Measurements from ENCODE around the gene UBLCP1.
A peak's percentile ranks its signal among the peaks of the same experiment; 100 is the strongest.

The UBLCP1 gene

GRCh38 chr5:159309689-159310433 is 46.8 kb downstream of the UBLCP1 start:
- peaks cover 57% of the 10 kb centered on the region for H3K27me3 ChIP-seq (ENCODE audit: control insufficient read depth, low read length)
- peak overlapping the region; percentile 39; the same call in 1 of the 2 replicates for H3K4me3 ChIP-seq (ENCODE audit: low read length)
- H3K36me3 ChIP-seq (ENCODE audit: control insufficient read depth, low read length): no peaks in the 10 kb centered on the region
- no peak for TF ChIP-seq EZH2phosphoT487 (IDR thresholded peaks at IDR 0.05; ENCODE audit: borderline replicate concordance, low read length)
- no peak for TF ChIP-seq CTCF (IDR thresholded peaks at IDR 0.05; ENCODE audit: low read depth, low read length, poor library complexity, severe bottlenecking)
- H3K4me2 ChIP-seq (ENCODE audit: low read length): peak overlapping the region; percentile 49
- no peaks in the 10 kb centered on the region for H3K79me2 ChIP-seq (ENCODE audit: control insufficient read depth, low read length)
- no peak overlapping the region for H3K27ac ChIP-seq (ENCODE audit: low read depth, low read length)
- H4K20me1 ChIP-seq (ENCODE audit: control insufficient read depth, insufficient read depth, low read depth, low read length): no peaks in the 10 kb centered on the region
- no peaks in the 10 kb centered on the region for H3F3A ChIP-seq (ENCODE audit: control insufficient read depth, insufficient read depth)
- H3K4me1 ChIP-seq (ENCODE audit: control insufficient read depth, low read length): peaks cover 11% of the 10 kb centered on the region
- no peaks in the 10 kb centered on the region for H3K9me2 ChIP-seq (replicated peaks; ENCODE audit: control insufficient read depth, low read length)
- no peaks in the 10 kb centered on the region for H3K9me3 ChIP-seq (ENCODE audit: control insufficient read depth, insufficient read depth, low read length)

GRCh38 chr5:159310511-159310910 is 47.4 kb downstream of the UBLCP1 start:
- H3K9me3 ChIP-seq (ENCODE audit: control insufficient read depth, insufficient read depth, low read length): no peaks in the 10 kb centered on the region
- no peaks in the 10 kb centered on the region for H3K9me2 ChIP-seq (replicated peaks; ENCODE audit: control insufficient read depth, low read length)
- H3K79me2 ChIP-seq (ENCODE audit: control insufficient read depth, low read length): no peaks in the 10 kb centered on the region
- H4K20me1 ChIP-seq (ENCODE audit: control insufficient read depth, insufficient read depth, low read depth, low read length): no peaks in the 10 kb centered on the region
- TF ChIP-seq EZH2phosphoT487 (IDR thresholded peaks at IDR 0.05; ENCODE audit: borderline replicate concordance, low read length): no peak
- no peak for TF ChIP-seq CTCF (IDR thresholded peaks at IDR 0.05; ENCODE audit: low read depth, low read length, poor library complexity, severe bottlenecking)
- H3K4me2 ChIP-seq (ENCODE audit: low read length): peak overlapping the region; percentile 49
- H3K4me3 ChIP-seq (ENCODE audit: low read length): peak overlapping the region; percentile 39
- peaks cover 11% of the 10 kb centered on the region for H3K4me1 ChIP-seq (ENCODE audit: control insufficient read depth, low read length)
- no peaks in the 10 kb centered on the region for H3K36me3 ChIP-seq (ENCODE audit: control insufficient read depth, low read length)
- no peaks in the 10 kb centered on the region for H3F3A ChIP-seq (ENCODE audit: control insufficient read depth, insufficient read depth)
- H3K27ac ChIP-seq (ENCODE audit: low read depth, low read length): no peak overlapping the region
- peaks cover 50% of the 10 kb centered on the region for H3K27me3 ChIP-seq (ENCODE audit: control insufficient read depth, low read length)

- Histone ChIP-seq H3K4me2 (ENCODE audit: low read length) (peak overlapping the region; percentile 49), H3K27me3 (ENCODE audit: control insufficient read depth, low read length) (peaks cover 47% of the 10 kb centered on the region), H3K27ac (ENCODE audit: low read depth, low read length) (no peak overlapping the region), H3K4me3 (ENCODE audit: low read length) (peak overlapping the region; percentile 39), H4K20me1 (ENCODE audit: control insufficient read depth, insufficient read depth, low read depth, low read length) (no peaks in the 10 kb centered on the region), H3K9me3 (ENCODE audit: control insufficient read depth, insufficient read depth, low read length) (no peaks in the 10 kb centered on the region), H3K9me2 (replicated peaks; ENCODE audit: control insufficient read depth, low read length) (no peaks in the 10 kb centered on the region), H3F3A (ENCODE audit: control insufficient read depth, insufficient read depth) (no peaks in the 10 kb centered on the region), H3K79me2 (ENCODE audit: control insufficient read depth, low read length) (no peaks in the 10 kb centered on the region), H3K4me1 (ENCODE audit: control insufficient read depth, low read length) (peaks cover 11% of the 10 kb centered on the region), H3K36me3 (ENCODE audit: control insufficient read depth, low read length) (no peaks in the 10 kb centered on the region)
- TF ChIP-seq EZH2phosphoT487 (IDR thresholded peaks at IDR 0.05; ENCODE audit: borderline replicate concordance, low read length) (no peak), CTCF (IDR thresholded peaks at IDR 0.05; ENCODE audit: low read depth, low read length, poor library complexity, severe bottlenecking) (no peak)
Measured at GRCh38 chr5:159311063-159311462, 48.0 kb downstream of the UBLCP1 start.

Data from DOHH2 (cell line).